ENCODE results near the gene NUTF2.

NUTF2 gene

GRCh38 chr16:67869653-67870052 is 22.9 kb downstream of the NUTF2 start:
- no peaks in the 10 kb centered on the region for H3K36me3 Mint-ChIP-seq
- no peaks in the 10 kb centered on the region for H3K9me3 Mint-ChIP-seq
- H3K27ac Mint-ChIP-seq: no peak overlapping the region
- peaks cover 18% of the 10 kb centered on the region for H3K4me1 Mint-ChIP-seq
- no peaks in the 10 kb centered on the region for H3K27me3 Mint-ChIP-seq
- no peak overlapping the region for H3K4me3 Mint-ChIP-seq

GRCh38 chr16:67871256-67871655 is 24.5 kb downstream of the NUTF2 start:
- H3K27ac Mint-ChIP-seq: no peak overlapping the region
- H3K27me3 Mint-ChIP-seq: no peaks in the 10 kb centered on the region
- no peak overlapping the region for H3K4me3 Mint-ChIP-seq
- no peaks in the 10 kb centered on the region for H3K36me3 Mint-ChIP-seq
- H3K4me1 Mint-ChIP-seq: peaks cover 33% of the 10 kb centered on the region
- no peaks in the 10 kb centered on the region for H3K9me3 Mint-ChIP-seq

- no peaks in the 10 kb centered on the region for H3K27me3 Mint-ChIP-seq
- H3K27ac Mint-ChIP-seq: peak overlapping the region; percentile 70
- H3K36me3 Mint-ChIP-seq: no peaks in the 10 kb centered on the region
- H3K4me1 Mint-ChIP-seq: peaks cover 33% of the 10 kb centered on the region
- H3K9me3 Mint-ChIP-seq: no peaks in the 10 kb centered on the region
- peak overlapping the region; percentile 86 for H3K4me3 Mint-ChIP-seq
Observed at GRCh38 chr16:67872131-67872630, 25.4 kb downstream of the NUTF2 start.

DNA sequence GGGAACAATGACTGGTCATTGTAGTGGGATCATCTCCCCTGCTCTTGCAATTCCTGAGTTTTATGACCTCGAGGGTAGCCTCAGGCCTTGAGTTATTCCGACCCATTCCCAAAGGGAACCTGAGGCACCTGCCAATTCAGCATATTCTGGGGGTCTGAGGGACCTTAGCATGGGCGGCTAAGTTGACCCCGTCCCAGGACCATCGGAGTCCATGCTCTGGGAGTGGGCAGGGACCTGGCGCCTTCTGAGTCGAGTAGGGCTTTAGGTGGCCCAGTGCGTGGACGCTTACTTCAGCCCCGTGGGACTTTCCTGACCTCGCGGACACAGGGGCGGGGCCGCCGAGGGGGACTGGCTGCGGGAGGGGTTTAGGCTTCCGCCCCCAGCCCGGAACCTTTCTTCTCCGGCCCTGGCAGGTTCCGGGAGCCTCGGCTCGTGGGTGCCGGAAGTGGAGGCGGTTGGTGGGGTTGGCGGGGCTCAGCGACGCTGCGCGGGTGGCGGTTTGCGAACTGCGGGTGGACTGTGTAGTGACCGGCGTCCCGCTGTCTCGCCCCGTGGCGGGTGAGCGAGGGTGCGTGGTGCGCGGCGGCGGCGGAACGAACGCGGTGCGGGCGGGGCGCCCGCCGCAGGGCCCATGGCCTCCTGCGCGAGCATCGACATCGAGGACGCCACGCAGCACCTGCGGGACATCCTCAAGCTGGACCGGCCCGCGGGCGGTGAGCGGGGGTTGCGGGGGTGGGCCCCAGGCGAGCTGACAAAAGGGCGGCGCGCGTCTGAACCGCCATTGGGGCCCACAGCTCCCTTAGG is 26.1 kb downstream of the NUTF2 start, which contains the start of gene EDC4:
TSS of gene EDC4 (plus strand) at position 422 of the 804 bp plus-strand sequence. CDS start at position 632, 210 bp downstream.
- Mint-ChIP-seq H3K27ac (peak within 1 kb of the TSS; percentile 95), H3K4me1 (peaks cover 33% of the 10 kb centered on the region), H3K27me3 (no peaks in the 10 kb centered on the region), H3K9me3 (no peaks in the 10 kb centered on the region), H3K4me3 (peak within 1 kb of the TSS; percentile 86), H3K36me3 (no peaks in the 10 kb centered on the region)

GRCh38 chr16:67873435-67874370 is 27.0 kb downstream of the NUTF2 start:
- Mint-ChIP-seq H3K27ac (peak overlapping the region; percentile 95), H3K36me3 (peaks cover 1% of the 10 kb centered on the region), H3K9me3 (no peaks in the 10 kb centered on the region), H3K27me3 (no peaks in the 10 kb centered on the region), H3K4me1 (peaks cover 33% of the 10 kb centered on the region), H3K4me3 (peak overlapping the region; percentile 86)

GRCh38 chr16:67874372-67874771 is 27.6 kb downstream of the NUTF2 start:
- no peaks in the 10 kb centered on the region for H3K9me3 Mint-ChIP-seq

DNA sequence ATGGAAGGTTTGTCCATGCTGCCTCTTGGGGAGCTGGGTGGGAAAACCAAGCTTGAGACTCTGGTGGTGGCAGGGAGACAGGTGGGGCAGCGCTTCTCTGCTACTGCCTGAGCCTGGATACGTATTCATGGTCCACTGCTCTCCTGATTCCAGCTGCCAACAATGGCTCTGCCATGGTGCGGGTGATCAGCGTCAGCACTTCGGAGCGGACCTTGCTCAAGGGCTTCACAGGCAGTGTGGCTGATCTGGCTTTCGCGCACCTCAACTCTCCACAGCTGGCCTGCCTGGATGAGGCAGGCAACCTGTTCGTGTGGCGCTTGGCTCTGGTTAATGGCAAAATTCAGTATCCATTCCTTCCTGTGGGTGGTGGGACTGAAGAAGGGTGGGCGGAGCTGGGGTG is 30.3 kb downstream of the NUTF2 start:
- Mint-ChIP-seq H3K4me3 (no peak overlapping the region), H3K27ac (peak overlapping the region; percentile 38), H3K36me3 (peaks cover 2% of the 10 kb centered on the region), H3K27me3 (no peaks in the 10 kb centered on the region), H3K4me1 (peaks cover 32% of the 10 kb centered on the region), H3K9me3 (no peaks in the 10 kb centered on the region)

More at GRCh38 chr16:67874372-67874771, 27.6 kb downstream of the NUTF2 start:
- H3K27me3 Mint-ChIP-seq: no peaks in the 10 kb centered on the region
- H3K36me3 Mint-ChIP-seq: peaks cover 2% of the 10 kb centered on the region
- H3K4me1 Mint-ChIP-seq: peaks cover 33% of the 10 kb centered on the region
- H3K27ac Mint-ChIP-seq: no peak overlapping the region
- peak overlapping the region; percentile 86 for H3K4me3 Mint-ChIP-seq

- Mint-ChIP-seq H3K27me3 (no peaks in the 10 kb centered on the region), H3K4me1 (peaks cover 26% of the 10 kb centered on the region), H3K27ac (no peak overlapping the region), H3K36me3 (peaks cover 2% of the 10 kb centered on the region), H3K4me3 (no peak overlapping the region), H3K9me3 (no peaks in the 10 kb centered on the region)
Observed at GRCh38 chr16:67878232-67878631, 31.5 kb downstream of the NUTF2 start.

DNA sequence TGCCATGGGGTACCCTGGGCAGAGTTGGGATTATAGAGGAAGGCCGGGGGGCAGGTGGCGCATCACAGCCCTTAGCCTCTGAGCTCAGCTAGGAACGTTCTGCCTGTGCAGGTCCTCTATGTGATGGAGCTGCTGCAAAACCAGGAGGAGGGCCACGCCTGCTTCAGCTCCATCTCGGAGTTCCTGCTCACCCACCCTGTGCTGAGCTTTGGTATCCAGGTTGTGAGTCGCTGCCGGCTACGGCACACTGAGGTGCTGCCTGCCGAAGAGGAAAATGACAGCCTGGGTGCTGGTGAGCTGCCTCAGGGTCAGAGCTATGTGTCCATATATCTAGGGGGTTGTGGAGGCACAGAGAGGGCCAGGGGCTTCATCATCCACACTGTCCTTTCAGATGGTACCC is 32.1 kb downstream of the NUTF2 start:
- no peak overlapping the region for H3K4me3 Mint-ChIP-seq
- H3K27ac Mint-ChIP-seq: no peak overlapping the region
- H3K36me3 Mint-ChIP-seq: peaks cover 2% of the 10 kb centered on the region
- H3K9me3 Mint-ChIP-seq: no peaks in the 10 kb centered on the region
- no peaks in the 10 kb centered on the region for H3K27me3 Mint-ChIP-seq
- H3K4me1 Mint-ChIP-seq: peaks cover 24% of the 10 kb centered on the region

GRCh38 chr16:67879462-67879861 is 32.7 kb downstream of the NUTF2 start:
- H3K27me3 Mint-ChIP-seq: no peaks in the 10 kb centered on the region
- H3K4me3 Mint-ChIP-seq: no peak overlapping the region
- no peak overlapping the region for H3K27ac Mint-ChIP-seq
- peaks cover 4% of the 10 kb centered on the region for H3K36me3 Mint-ChIP-seq
- H3K4me1 Mint-ChIP-seq: peaks cover 18% of the 10 kb centered on the region
- H3K9me3 Mint-ChIP-seq: no peaks in the 10 kb centered on the region

GRCh38 chr16:67879936-67880335 is 33.2 kb downstream of the NUTF2 start:
- Mint-ChIP-seq H3K9me3 (no peaks in the 10 kb centered on the region), H3K27me3 (no peaks in the 10 kb centered on the region), H3K27ac (peak overlapping the region; percentile 46), H3K36me3 (peaks cover 4% of the 10 kb centered on the region), H3K4me1 (peaks cover 13% of the 10 kb centered on the region), H3K4me3 (no peak overlapping the region)

- no peaks in the 10 kb centered on the region for H3K9me3 Mint-ChIP-seq
- H3K27me3 Mint-ChIP-seq: no peaks in the 10 kb centered on the region
- H3K36me3 Mint-ChIP-seq: peaks cover 4% of the 10 kb centered on the region
- H3K4me3 Mint-ChIP-seq: no peak overlapping the region
- no peak overlapping the region for H3K27ac Mint-ChIP-seq
- peaks cover 7% of the 10 kb centered on the region for H3K4me1 Mint-ChIP-seq
Observed at GRCh38 chr16:67880584-67880983, 33.9 kb downstream of the NUTF2 start.

DNA sequence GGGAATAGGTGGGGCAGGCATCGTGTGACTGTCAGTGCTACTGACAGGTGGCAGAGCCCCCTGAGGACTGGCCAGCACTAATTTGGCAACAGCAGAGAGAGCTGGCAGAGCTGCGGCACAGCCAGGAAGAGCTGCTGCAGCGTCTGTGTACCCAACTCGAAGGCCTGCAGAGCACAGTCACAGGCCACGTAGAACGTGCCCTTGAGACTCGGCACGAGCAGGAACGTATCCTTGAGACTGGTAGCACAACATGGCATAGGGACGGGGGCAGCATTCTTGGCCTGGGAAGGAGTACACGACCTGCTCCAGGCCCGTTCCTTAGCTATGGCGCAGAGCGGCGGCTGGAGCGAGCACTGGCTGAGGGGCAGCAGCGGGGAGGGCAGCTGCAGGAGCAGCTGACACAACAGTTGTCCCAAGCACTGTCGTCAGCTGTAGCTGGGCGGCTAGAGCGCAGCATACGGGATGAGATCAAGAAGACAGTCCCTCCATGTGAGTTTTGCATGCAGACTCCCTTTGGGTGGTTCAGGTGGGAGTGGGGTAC is 35.0 kb downstream of the NUTF2 start:
- Mint-ChIP-seq H3K4me3 (no peak overlapping the region), H3K36me3 (peaks cover 4% of the 10 kb centered on the region), H3K4me1 (no peaks in the 10 kb centered on the region), H3K9me3 (no peaks in the 10 kb centered on the region), H3K27me3 (no peaks in the 10 kb centered on the region), H3K27ac (no peak overlapping the region)

- no peaks in the 10 kb centered on the region for H3K9me3 Mint-ChIP-seq
- H3K27ac Mint-ChIP-seq: no peak overlapping the region
- peaks cover 4% of the 10 kb centered on the region for H3K36me3 Mint-ChIP-seq
- H3K27me3 Mint-ChIP-seq: no peaks in the 10 kb centered on the region
- no peak overlapping the region for H3K4me3 Mint-ChIP-seq
- no peaks in the 10 kb centered on the region for H3K4me1 Mint-ChIP-seq
Observed at GRCh38 chr16:67882374-67883145, 35.8 kb downstream of the NUTF2 start.
